BLaER1 treated with 17β-estradiol and CSF1 and Interleukin-3, amounts not matched to agents 10 nM and 100 nM (cell line): Measurements from ENCODE around the gene CPSF2.

Source experiments
- H3K27ac ChIP-seq, 11 experiments: shearing (Covaris generic); formaldehyde crosslinking; 2 replicates each; pipeline ENCODE4 v1.8.1; 2022
- H3K27me3 ChIP-seq, 11 experiments: shearing (Covaris generic); formaldehyde crosslinking; 2 replicates each; pipeline ENCODE4 v1.8.1; 2022
- H3K36me3 ChIP-seq, 11 experiments: shearing (Covaris generic); formaldehyde crosslinking; 2 replicates each; pipeline ENCODE4 v1.8.1; 2022
- H3K4me1 ChIP-seq, 10 experiments: shearing (Covaris generic); formaldehyde crosslinking; 2 replicates each; pipeline ENCODE4 v1.8.1; 2022
- H3K4me2 ChIP-seq, 11 experiments: shearing (Covaris generic); formaldehyde crosslinking; 2 replicates each; pipeline ENCODE4 v1.8.1; 2022
- H3K4me3 ChIP-seq, 10 experiments: shearing (Covaris generic); formaldehyde crosslinking; 2 replicates each; pipeline ENCODE4 v1.8.1; 2022
- H3K9ac ChIP-seq, 11 experiments: shearing (Covaris generic); formaldehyde crosslinking; 2 replicates each; pipeline ENCODE4 v1.8.1; 2022
- H3K9me3 ChIP-seq, 11 experiments: shearing (Covaris generic); formaldehyde crosslinking; replicated peaks in 1 of 11; 2 replicates each; pipeline ENCODE4 v1.8.1; 2022
- H4K20me1 ChIP-seq, 11 experiments: shearing (Covaris generic); formaldehyde crosslinking; 2 replicates each; pipeline ENCODE4 v1.8.1; 2022
- Cebpa-rat ChIP-seq, 11 experiments: shearing (Covaris generic); IDR thresholded peaks; 2 replicates each; pipeline ENCODE4 v1.8.1; 2022

CPSF2 gene

GRCh38 chr14:92143309-92143708 is 21.5 kb downstream of the CPSF2 start:
- Histone ChIP-seq H3K4me1 (no peaks in the 10 kb centered on the region), H3K27me3 (no peaks in the 10 kb centered on the region), H3K9ac (no peak overlapping the region), H4K20me1 (peaks cover 0 to 10% (median 0%) of the 10 kb centered on the region in 11 experiments; a peak in 5 of 22 replicates), H3K27ac (no peak overlapping the region), H3K4me3 (no peak overlapping the region), H3K36me3 (peaks cover 94 to 100% (median 98%) of the 10 kb centered on the region in 11 experiments), H3K9me3 (no peaks in the 10 kb centered on the region), H3K4me2 (no peak overlapping the region)
- no peak for TF ChIP-seq Cebpa-rat (IDR thresholded peaks at IDR 0.05)

GRCh38 chr14:92143962-92144361 is 22.2 kb downstream of the CPSF2 start:
- Histone ChIP-seq H3K9me3 (no peaks in the 10 kb centered on the region), H3K36me3 (peaks cover 94 to 100% (median 98%) of the 10 kb centered on the region in 11 experiments), H3K27ac (no peak overlapping the region), H3K4me1 (no peaks in the 10 kb centered on the region), H3K9ac (no peak overlapping the region), H4K20me1 (peaks cover 0 to 10% (median 0%) of the 10 kb centered on the region in 11 experiments; a peak in 7 of 22 replicates), H3K4me3 (no peak overlapping the region), H3K4me2 (no peak overlapping the region), H3K27me3 (no peaks in the 10 kb centered on the region)
- TF ChIP-seq Cebpa-rat (IDR thresholded peaks at IDR 0.05) = no peak

GRCh38 chr14:92144708-92145107 is 22.9 kb downstream of the CPSF2 start:
- Histone ChIP-seq H3K9me3 (no peaks in the 10 kb centered on the region), H3K4me2 (no peak overlapping the region), H3K27ac (no peak overlapping the region), H3K9ac (no peak overlapping the region), H3K27me3 (no peaks in the 10 kb centered on the region), H4K20me1 (peaks cover 0 to 10% (median 0%) of the 10 kb centered on the region in 11 experiments; a peak in 8 of 22 replicates), H3K4me3 (no peak overlapping the region), H3K4me1 (no peaks in the 10 kb centered on the region), H3K36me3 (peaks cover 94 to 100% (median 98%) of the 10 kb centered on the region in 11 experiments)
- no peak for TF ChIP-seq Cebpa-rat (IDR thresholded peaks at IDR 0.05)

GRCh38 chr14:92153581-92153980 is 31.8 kb downstream of the CPSF2 start:
- Histone ChIP-seq H3K27me3 (no peaks in the 10 kb centered on the region), H3K4me3 (no peak overlapping the region), H3K9me3 (no peaks in the 10 kb centered on the region), H3K9ac (no peak overlapping the region), H3K4me2 (no peak overlapping the region), H4K20me1 (peaks cover 0 to 6% (median 0%) of the 10 kb centered on the region in 11 experiments; a peak in 3 of 22 replicates), H3K4me1 (no peaks in the 10 kb centered on the region), H3K27ac (no peak overlapping the region), H3K36me3 (peaks cover 80 to 98% (median 91%) of the 10 kb centered on the region in 11 experiments)
- TF ChIP-seq Cebpa-rat (IDR thresholded peaks at IDR 0.05) = no peak

- Histone ChIP-seq H3K4me3 (no peak overlapping the region), H3K27me3 (no peaks in the 10 kb centered on the region), H3K36me3 (peaks cover 80 to 98% (median 91%) of the 10 kb centered on the region in 11 experiments), H3K4me2 (no peak overlapping the region), H3K4me1 (no peaks in the 10 kb centered on the region), H3K27ac (no peak overlapping the region), H4K20me1 (peaks cover 0 to 7% (median 0%) of the 10 kb centered on the region in 11 experiments; a peak in 2 of 22 replicates), H3K9ac (no peak overlapping the region), H3K9me3 (no peaks in the 10 kb centered on the region)
- no peak for TF ChIP-seq Cebpa-rat (IDR thresholded peaks at IDR 0.05)
Observed at GRCh38 chr14:92154283-92154942, 32.6 kb downstream of the CPSF2 start.

GRCh38 chr14:92160619-92161018 is 38.9 kb downstream of the CPSF2 start:
- Histone ChIP-seq H3K4me1 (no peaks in the 10 kb centered on the region), H4K20me1 (peaks cover 0 to 7% (median 0%) of the 10 kb centered on the region in 11 experiments; a peak in 2 of 22 replicates), H3K9me3 (peaks cover 20 to 27% (median 22%) of the 10 kb centered on the region in 11 experiments), H3K9ac (no peak overlapping the region), H3K4me2 (no peak overlapping the region), H3K27me3 (no peaks in the 10 kb centered on the region), H3K27ac (no peak overlapping the region), H3K36me3 (peaks cover 97 to 100% (median 100%) of the 10 kb centered on the region in 11 experiments), H3K4me3 (no peak overlapping the region)
- TF ChIP-seq Cebpa-rat (IDR thresholded peaks at IDR 0.05) = no peak

- peaks cover 29 to 36% (median 31%) of the 10 kb centered on the region in 11 experiments for H3K9me3 ChIP-seq
- no peaks in the 10 kb centered on the region for H3K27me3 ChIP-seq
- no peak for TF ChIP-seq Cebpa-rat (IDR thresholded peaks at IDR 0.05)
- H3K4me3 ChIP-seq = no peak overlapping the region
- peaks cover 0 to 7% (median 0%) of the 10 kb centered on the region in 11 experiments; a peak in 2 of 22 replicates for H4K20me1 ChIP-seq
- peaks cover 0 to 3% (median 0%) of the 10 kb centered on the region in 10 experiments; a peak in 3 of 20 replicates for H3K4me1 ChIP-seq
- H3K36me3 ChIP-seq = peaks cover 98 to 100% (median 100%) of the 10 kb centered on the region in 11 experiments
- H3K27ac ChIP-seq = no peak overlapping the region
- H3K4me2 ChIP-seq = no peak overlapping the region
- no peak overlapping the region for H3K9ac ChIP-seq
Observed at GRCh38 chr14:92161521-92161920, 39.8 kb downstream of the CPSF2 start.

GRCh38 chr14:92164958-92165357 is 43.2 kb downstream of the CPSF2 start:
- Histone ChIP-seq H3K27ac (no peak overlapping the region), H3K36me3 (peaks cover 73 to 96% (median 87%) of the 10 kb centered on the region in 11 experiments), H3K9ac (no peak overlapping the region), H3K27me3 (no peaks in the 10 kb centered on the region), H3K4me3 (no peak overlapping the region), H4K20me1 (no peaks in the 10 kb centered on the region), H3K4me1 (peaks cover 0 to 13% (median 0%) of the 10 kb centered on the region in 10 experiments; a peak in 4 of 20 replicates), H3K9me3 (peaks cover 29 to 38% (median 32%) of the 10 kb centered on the region in 11 experiments), H3K4me2 (no peak overlapping the region)
- no peak for TF ChIP-seq Cebpa-rat (IDR thresholded peaks at IDR 0.05)

GRCh38 chr14:92173668-92174067 is 51.9 kb downstream of the CPSF2 start:
- no peak overlapping the region for H3K9ac ChIP-seq

More at GRCh38 chr14:92173668-92174067, 51.9 kb downstream of the CPSF2 start:
- H3K4me2 ChIP-seq = no peak overlapping the region
- H3K9me3 ChIP-seq = peaks cover 0 to 7% (median 1%) of the 10 kb centered on the region in 11 experiments; a peak in 12 of 22 replicates
- TF ChIP-seq Cebpa-rat (IDR thresholded peaks at IDR 0.05) = no peak
- peaks cover 0 to 21% (median 4%) of the 10 kb centered on the region in 11 experiments; a peak in 14 of 22 replicates for H3K36me3 ChIP-seq
- H3K27ac ChIP-seq = no peak overlapping the region
- H3K27me3 ChIP-seq = no peaks in the 10 kb centered on the region
- no peak overlapping the region for H3K4me3 ChIP-seq
- no peaks in the 10 kb centered on the region for H4K20me1 ChIP-seq
- no peaks in the 10 kb centered on the region for H3K4me1 ChIP-seq
